ENCODE measurements around the gene PIH1D1. TPM values are rescaled to one million over a fixed set of nuclear protein-coding genes. Genes with fewer than 3 reads are reported as not detected.
A peak's percentile ranks its signal among the peaks of the same experiment; 100 is the strongest.

PIH1D1 gene
- total and polyA plus RNA-seq, 2 of the 8 experiments (the other 6 are each of a cell fraction or from before 2014, with no cell fraction given), result 146 to 195 TPM

GRCh38 chr19:49469828-49470614 lies 18.4 kb upstream of the PIH1D1 start:
- Histone ChIP-seq H4K20me1 (replicated peaks in 1 of 2; ENCODE audit: control insufficient read depth in 1 of 2, insufficient read depth in 2 of 2, low read length in 2 of 2) (no peaks in the 10 kb centered on the region), H4K91ac (replicated peaks; ENCODE audit: insufficient read length, low read length) (no peak overlapping the region), H4K8ac (ENCODE audit: extremely low read depth, insufficient read depth, low read length) (no peak overlapping the region), H3K9ac (replicated peaks in 1 of 4; ENCODE audit: extremely low read depth in 1 of 4, low read depth in 3 of 4, low read length in 3 of 4) (no peak overlapping the region), H2BK20ac (ENCODE audit: low read length) (no peak overlapping the region), H3K27me3 (replicated peaks in 1 of 4; ENCODE audit: control insufficient read depth in 3 of 4, extremely low read depth in 1 of 4, insufficient read depth in 3 of 4, low read length in 3 of 4) (peaks cover 0 to 1% (median 0%) of the 10 kb centered on the region in 4 experiments; a peak in 2 of 7 replicates), H2BK5ac (ENCODE audit: low read depth, low read length) (no peak overlapping the region), H2AFZ (ENCODE audit: low read length) (no peak overlapping the region), H4K5ac (ENCODE audit: insufficient read length, low read depth, low read length) (no peak overlapping the region), H3K23me2 (ENCODE audit: low read depth, low read length) (no peaks in the 10 kb centered on the region; the same call in 1 of the 2 replicates), H3K27ac (ENCODE audit: low read depth, low read length) (no peak overlapping the region), H3K4ac (replicated peaks; ENCODE audit: insufficient read length, low read depth, low read length) (no peak overlapping the region), H3K36me3 (ENCODE audit: control insufficient read depth in 2 of 4, insufficient read depth in 4 of 4, low read length in 3 of 4) (peaks cover 2 to 5% (median 3%) of the 10 kb centered on the region in 4 experiments; a peak in 4 of 8 replicates), H3K9me3 (ENCODE audit: insufficient read depth in 2 of 2, low read depth in 1 of 2, low read length in 1 of 2) (no peaks in the 10 kb centered on the region; a peak in 1 of 4 replicates), H3K79me2 (ENCODE audit: control insufficient read depth in 1 of 2, insufficient read depth in 2 of 2, low read length in 2 of 2) (no peaks in the 10 kb centered on the region), H3K4me2 (ENCODE audit: insufficient read depth in 1 of 2, low read depth in 2 of 2, low read length in 2 of 2) (no peak overlapping the region), H2BK15ac (ENCODE audit: low read length) (no peak overlapping the region), H3K4me1 (replicated peaks in 1 of 4; ENCODE audit: control insufficient read depth in 3 of 4, insufficient read depth in 4 of 4, low read length in 3 of 4) (peaks cover 0 to 10% (median 3%) of the 10 kb centered on the region in 4 experiments; a peak in 6 of 7 replicates), H3K23ac (ENCODE audit: insufficient read length) (no peak overlapping the region), H3K14ac (ENCODE audit: insufficient read length) (no peak overlapping the region), H3K4me3 (ENCODE audit: extremely low read depth in 1 of 4, insufficient read depth in 2 of 4, low read depth in 3 of 4, low read length in 4 of 4) (no peak overlapping the region), H2AK5ac (ENCODE audit: low read depth, low read length) (no peak overlapping the region), H3K18ac (ENCODE audit: extremely low read depth, low read length) (no peak overlapping the region), H3K56ac (replicated peaks; ENCODE audit: insufficient read length, low read depth, low read length) (no peak overlapping the region), H2BK120ac (replicated peaks; ENCODE audit: low read depth, low read length) (no peak overlapping the region), H2BK12ac (ENCODE audit: low read depth, low read length) (no peak overlapping the region), H3K79me1 (ENCODE audit: low read depth, low read length) (no peaks in the 10 kb centered on the region)
- ChIA-PET POLR2A (ENCODE audit: partially characterized antibody) (interaction anchor here (0.7 to 6.8 kb wide), 8 partner anchors 7 to 73 kb away, joined by 3 to 50 read pairs (median 4); partner anchors contain the start of genes ALDH16A1, GFY, PIH1D1 and RPL13A), CTCF (ENCODE audit: partially characterized antibody) (interaction anchor here (0.6 to 2.7 kb wide), 8 partner anchors 8 to 1061 kb away, joined by 3 to 15 read pairs (median 3); no protein-coding TSS in a partner anchor)
- no peak for FAIRE-seq
- 88% methylated on average over 17 of the region's 25 CpGs; no CpG with 5 or more reads in 1 of the 2 experiments for WGBS, 2 experiments (ENCODE audit: extremely low coverage in 1 of 2, insufficient coverage in 1 of 2, insufficient read length in 1 of 2, insufficient replicate concordance in 2 of 2, low coverage in 1 of 2, low lambda C conversion rate in 2 of 2, missing lambda C conversion rate in 1 of 2)
- no peak for DNase-seq (ENCODE audit: low read depth in 1 of 2, low spot score in 2 of 2)
- TF ChIP-seq SP1 (IDR thresholded peaks at IDR 0.05; ENCODE audit: low read depth, low read length), result no peak
- TF ChIP-seq BACH1 (IDR thresholded peaks at IDR 0.05; ENCODE audit: low read length), result no peak
- TF ChIP-seq, protein P1, sequence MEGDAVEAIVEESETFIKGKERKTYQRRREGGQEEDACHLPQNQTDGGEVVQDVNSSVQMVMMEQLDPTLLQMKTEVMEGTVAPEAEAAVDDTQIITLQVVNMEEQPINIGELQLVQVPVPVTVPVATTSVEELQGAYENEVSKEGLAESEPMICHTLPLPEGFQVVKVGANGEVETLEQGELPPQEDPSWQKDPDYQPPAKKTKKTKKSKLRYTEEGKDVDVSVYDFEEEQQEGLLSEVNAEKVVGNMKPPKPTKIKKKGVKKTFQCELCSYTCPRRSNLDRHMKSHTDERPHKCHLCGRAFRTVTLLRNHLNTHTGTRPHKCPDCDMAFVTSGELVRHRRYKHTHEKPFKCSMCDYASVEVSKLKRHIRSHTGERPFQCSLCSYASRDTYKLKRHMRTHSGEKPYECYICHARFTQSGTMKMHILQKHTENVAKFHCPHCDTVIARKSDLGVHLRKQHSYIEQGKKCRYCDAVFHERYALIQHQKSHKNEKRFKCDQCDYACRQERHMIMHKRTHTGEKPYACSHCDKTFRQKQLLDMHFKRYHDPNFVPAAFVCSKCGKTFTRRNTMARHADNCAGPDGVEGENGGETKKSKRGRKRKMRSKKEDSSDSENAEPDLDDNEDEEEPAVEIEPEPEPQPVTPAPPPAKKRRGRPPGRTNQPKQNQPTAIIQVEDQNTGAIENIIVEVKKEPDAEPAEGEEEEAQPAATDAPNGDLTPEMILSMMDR (IDR thresholded peaks at IDR 0.05; ENCODE audit: control extremely low read depth in 1 of 3, insufficient read depth in 1 of 3, low read depth in 1 of 3, low read length in 3 of 3), result peak; percentile 47 to 61 (median 61)
- TF ChIP-seq NANOG (IDR thresholded peaks at IDR 0.05; ENCODE audit: insufficient read depth, low read depth, low read length, poor library complexity, severe bottlenecking), result no peak
- TF ChIP-seq CREB1 (IDR thresholded peaks at IDR 0.05), result no peak
- no peak for TF ChIP-seq POLR2A (IDR thresholded peaks at IDR 0.05; ENCODE audit: control extremely low read depth in 1 of 2, low read depth in 2 of 2, low read length in 2 of 2)
- TF ChIP-seq ATF2 (IDR thresholded peaks at IDR 0.05; ENCODE audit: low read length), result no peak
- TF ChIP-seq EZH2 (IDR thresholded peaks at IDR 0.05; ENCODE audit: low read depth, low read length, severe bottlenecking), result no peak

Data from H1 (cell line).